MM.1S (cell line): Measurements from ENCODE around the gene TAS2R4.

Experiments used
- EZH2 ChIP-seq: fragments of 300-600 bp; sonication (generic); optimal IDR thresholded peaks from 2 replicates; pipeline ENCODE3; 2017; ENCODE audit warnings: low read depth, mild to moderate bottlenecking, antibody characterized with exemption, low read length, mixed read lengths
- EZH2phosphoT487 ChIP-seq: fragments of 300-600 bp; sonication (generic); IDR thresholded peaks from 2 replicates; pipeline ENCODE4 v1.6.1; 2018; ENCODE audit warnings: antibody characterized with exemption, low read length
- TF ChIP-seq, protein P1 (sequence below): fragments of 300-600 bp; sonication (generic); IDR thresholded peaks from 2 replicates; pipeline ENCODE4 v1.5.1; 2016; ENCODE audit warnings: antibody characterized with exemption, low read length, mixed read lengths

DNA sequence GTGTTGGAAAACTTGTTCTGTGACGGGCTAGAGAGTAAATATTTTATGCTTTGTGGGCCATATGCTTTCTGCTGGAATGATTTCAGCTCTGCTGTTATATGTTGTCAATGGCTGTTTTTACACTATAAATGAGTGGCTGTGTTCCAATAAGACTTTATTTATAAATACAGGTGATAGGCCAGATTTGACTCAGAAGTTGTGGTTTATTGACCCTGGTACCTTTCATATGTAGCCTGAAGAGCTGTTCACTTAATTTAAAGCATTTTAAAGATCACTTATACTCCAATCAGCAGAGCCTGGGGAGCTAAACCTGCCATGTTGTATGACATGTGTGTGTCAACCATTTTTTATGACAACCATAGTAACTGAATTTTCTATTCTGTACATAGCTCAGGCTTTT, 47.5 kb upstream of the TAS2R4 start:
- TF ChIP-seq, protein P1, sequence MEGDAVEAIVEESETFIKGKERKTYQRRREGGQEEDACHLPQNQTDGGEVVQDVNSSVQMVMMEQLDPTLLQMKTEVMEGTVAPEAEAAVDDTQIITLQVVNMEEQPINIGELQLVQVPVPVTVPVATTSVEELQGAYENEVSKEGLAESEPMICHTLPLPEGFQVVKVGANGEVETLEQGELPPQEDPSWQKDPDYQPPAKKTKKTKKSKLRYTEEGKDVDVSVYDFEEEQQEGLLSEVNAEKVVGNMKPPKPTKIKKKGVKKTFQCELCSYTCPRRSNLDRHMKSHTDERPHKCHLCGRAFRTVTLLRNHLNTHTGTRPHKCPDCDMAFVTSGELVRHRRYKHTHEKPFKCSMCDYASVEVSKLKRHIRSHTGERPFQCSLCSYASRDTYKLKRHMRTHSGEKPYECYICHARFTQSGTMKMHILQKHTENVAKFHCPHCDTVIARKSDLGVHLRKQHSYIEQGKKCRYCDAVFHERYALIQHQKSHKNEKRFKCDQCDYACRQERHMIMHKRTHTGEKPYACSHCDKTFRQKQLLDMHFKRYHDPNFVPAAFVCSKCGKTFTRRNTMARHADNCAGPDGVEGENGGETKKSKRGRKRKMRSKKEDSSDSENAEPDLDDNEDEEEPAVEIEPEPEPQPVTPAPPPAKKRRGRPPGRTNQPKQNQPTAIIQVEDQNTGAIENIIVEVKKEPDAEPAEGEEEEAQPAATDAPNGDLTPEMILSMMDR = no peak
- TF ChIP-seq EZH2phosphoT487 (no peak), EZH2 (no peak)
